NCI-H345 treated with DMSO at 0.1 percent for 48 hours (cell line): ENCODE data around the gene BNC1.

Experiments
- DNase-seq: peaks from one replicate; lab custom pipeline; 2025; ENCODE audit not compliant: unreplicated experiment; lab: John Stamatoyannopoulos, UW

BNC1 gene

GRCh38 chr15:83284559-83285283 is at the start of gene BNC1:
BNC1 (minus strand) TSS chr15:83284664; CDS start chr15:83284628, 36 bp downstream.
- DNase-seq, result no peak

GRCh38 chr15:83327041-83327440 is 42.6 kb upstream of the BNC1 start:
- DNase-seq, result no peak

- DNase-seq, result no peak
Observed at GRCh38 chr15:83324799-83325198, 40.3 kb upstream of the BNC1 start.

GRCh38 chr15:83323296-83323711 is 38.8 kb upstream of the BNC1 start:
- DNase-seq, result no peak

GRCh38 chr15:83322691-83323090 is 38.2 kb upstream of the BNC1 start:
- no peak for DNase-seq

- no peak for DNase-seq
Observed at GRCh38 chr15:83322061-83322460, 37.6 kb upstream of the BNC1 start.

- DNase-seq, result no peak
Observed at GRCh38 chr15:83320844-83321243, 36.4 kb upstream of the BNC1 start.

GRCh38 chr15:83320404-83320803 is 35.9 kb upstream of the BNC1 start:
- no peak for DNase-seq

GRCh38 chr15:83319771-83320170 is 35.3 kb upstream of the BNC1 start:
- DNase-seq, result no peak

- no peak for DNase-seq
Observed at GRCh38 chr15:83318861-83319415, 34.5 kb upstream of the BNC1 start.

GRCh38 chr15:83318036-83318435 is 33.6 kb upstream of the BNC1 start:
- no peak for DNase-seq

- no peak for DNase-seq
Observed at GRCh38 chr15:83312071-83312470, 27.6 kb upstream of the BNC1 start.

GRCh38 chr15:83310521-83311456 is 26.3 kb upstream of the BNC1 start:
- DNase-seq, result no peak

- DNase-seq, result no peak
Observed at GRCh38 chr15:83308671-83309070, 24.2 kb upstream of the BNC1 start.

- no peak for DNase-seq
Observed at GRCh38 chr15:83306561-83306960, 22.1 kb upstream of the BNC1 start.

- no peak for DNase-seq
Observed at GRCh38 chr15:83305704-83306291, 21.3 kb upstream of the BNC1 start.

GRCh38 chr15:83304861-83305703 is 20.6 kb upstream of the BNC1 start:
- no peak for DNase-seq

GRCh38 chr15:83303535-83303934 is 19.1 kb upstream of the BNC1 start:
- no peak for DNase-seq

GRCh38 chr15:83300826-83301225 is 16.4 kb upstream of the BNC1 start:
- no peak for DNase-seq

- no peak for DNase-seq
Observed at GRCh38 chr15:83299462-83299861, 15.0 kb upstream of the BNC1 start.

- no peak for DNase-seq
Observed at GRCh38 chr15:83295417-83295816, 11.0 kb upstream of the BNC1 start.
